GM21529 (cell line): ENCODE data around the gene ACY1.

ENCODE experiments used
- ATAC-seq: cut with Tn5 transposase; IDR thresholded peaks from one replicate; pipeline ENCODE4 v1.9.1; 2021; ENCODE audit not compliant: unreplicated experiment

Gene ACY1

GRCh38 chr3:51962854-51963530 lies 20.3 kb upstream of the ACY1 start:
- ATAC-seq, result no peak

DNA sequence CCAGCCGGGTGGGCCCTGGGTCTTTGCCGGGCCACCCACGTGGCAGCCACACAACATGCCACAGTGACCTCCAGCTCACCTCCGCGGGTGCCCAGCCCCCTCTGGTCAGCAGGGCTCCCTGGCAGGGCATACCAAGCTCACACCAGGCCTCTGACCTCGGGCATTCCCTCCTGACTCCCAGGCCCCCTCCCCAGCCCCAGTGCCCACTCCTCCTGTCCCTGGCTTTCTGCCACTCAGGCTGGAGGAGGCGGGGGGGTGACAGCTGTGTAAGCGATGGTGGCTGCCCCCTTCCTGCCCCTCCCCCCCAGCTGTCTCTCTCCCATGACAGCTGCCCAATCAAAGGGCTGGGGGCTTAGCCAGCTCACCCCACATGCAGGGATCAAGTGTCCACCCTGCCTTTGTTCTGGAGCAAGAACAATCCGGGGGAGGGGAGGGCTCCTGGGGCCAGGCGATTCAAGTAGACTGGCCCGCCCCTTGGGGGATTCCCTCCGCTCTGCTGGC lies 19.3 kb upstream of the ACY1 start:
- ATAC-seq, result no peak

DNA sequence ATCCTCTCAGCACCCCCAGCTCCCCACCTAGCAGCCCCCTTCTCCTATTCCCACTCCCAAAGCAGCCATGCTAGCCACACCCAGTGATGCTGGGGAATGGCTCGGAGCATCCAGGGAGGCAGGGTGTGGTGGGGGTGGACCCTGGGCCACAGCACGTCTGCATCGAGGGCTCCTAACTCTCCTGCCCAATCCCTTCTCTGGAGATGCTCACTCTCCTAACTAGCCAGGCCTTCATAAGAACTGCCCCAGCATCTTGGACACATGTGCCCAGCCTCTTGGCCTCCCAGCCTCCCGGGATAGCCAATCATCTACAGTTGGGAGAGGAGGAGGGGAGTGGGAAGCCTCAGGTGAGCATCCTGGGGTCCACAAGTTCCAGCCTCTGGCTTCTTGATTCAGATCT lies 18.8 kb upstream of the ACY1 start:
- no peak for ATAC-seq

GRCh38 chr3:51966016-51966415 lies 17.3 kb upstream of the ACY1 start:
- ATAC-seq, result no peak

GRCh38 chr3:51966486-51966885 lies 16.8 kb upstream of the ACY1 start:
- ATAC-seq, result no peak

GRCh38 chr3:51966922-51967383 lies 16.4 kb upstream of the ACY1 start:
- ATAC-seq, result peak; percentile 8

DNA sequence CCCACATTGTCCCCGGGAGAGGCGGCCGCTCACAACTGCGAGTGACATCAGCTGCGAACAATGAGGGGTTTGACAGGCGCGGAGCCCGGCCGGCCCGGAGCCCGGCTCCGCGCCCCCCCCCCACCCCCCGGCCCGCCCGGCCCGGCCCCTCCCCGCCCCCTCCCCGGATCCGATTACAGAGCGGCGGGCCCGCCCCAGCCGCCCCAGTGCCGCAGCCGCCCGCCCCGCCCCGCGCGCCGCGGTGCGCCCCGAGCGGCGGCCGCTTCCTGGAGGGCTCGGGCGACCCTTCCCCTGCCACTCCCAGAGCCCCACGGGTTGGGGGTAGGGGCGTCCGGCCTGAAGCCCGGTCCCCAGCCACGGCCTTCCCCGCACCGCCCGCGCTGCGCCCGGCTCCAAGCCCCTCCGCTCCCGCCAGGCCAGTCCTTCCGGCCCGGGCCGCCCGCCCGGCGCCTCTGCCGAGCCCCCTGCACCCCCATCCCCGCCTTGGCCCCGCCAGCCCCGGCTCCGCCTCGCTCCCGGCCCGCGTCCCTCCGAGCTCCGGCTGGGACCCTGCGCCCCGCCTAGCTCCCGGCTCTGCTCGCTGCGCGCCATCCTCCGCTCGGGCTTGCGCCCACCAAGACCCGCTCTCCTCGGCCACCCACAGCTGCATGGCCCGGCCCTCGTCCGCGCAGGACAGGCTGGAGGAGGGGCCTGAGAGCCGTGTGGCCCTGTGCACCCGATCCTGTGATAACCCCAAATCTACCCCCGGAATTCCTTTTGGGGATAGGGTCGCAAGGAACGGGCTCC lies 15.8 kb upstream of the ACY1 start, which contains the start of gene PCBP4:
Gene PCBP4, minus strand, starts transcription at position 71 of the 786 bp plus-strand sequence. CDS start 6,214 bp downstream, outside the sequence.
- ATAC-seq, result peak; percentile 51

DNA sequence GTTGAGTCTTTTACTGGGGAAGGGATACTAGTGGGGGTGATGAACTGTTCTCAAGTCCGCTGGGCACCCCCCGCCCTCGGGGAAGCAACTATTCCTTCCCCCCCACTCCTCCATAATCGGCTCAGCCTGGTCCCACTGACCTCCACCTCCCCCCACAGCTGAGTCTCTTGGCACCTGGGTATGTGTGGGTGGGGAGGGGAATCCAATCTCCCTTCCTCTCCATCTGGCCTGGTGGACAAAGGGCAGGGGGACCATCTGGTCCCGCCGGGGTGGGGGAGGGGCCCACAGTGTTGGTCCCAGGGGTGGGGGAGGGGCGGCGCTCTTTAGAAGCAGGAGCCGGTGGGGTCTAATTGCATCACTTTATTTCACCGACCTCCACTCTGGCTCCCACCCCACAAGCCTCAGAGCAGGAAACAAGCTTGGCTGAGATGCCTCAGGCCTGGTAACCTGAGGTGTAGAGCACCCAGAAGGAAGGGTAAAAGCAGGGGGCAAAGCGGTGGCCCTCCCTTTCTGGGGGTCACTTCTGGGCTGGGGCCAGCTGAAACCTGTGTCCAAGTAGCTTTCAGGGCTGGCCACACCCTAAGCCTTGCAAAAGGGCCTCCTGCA lies 15.1 kb upstream of the ACY1 start:
- ATAC-seq, result no peak

DNA sequence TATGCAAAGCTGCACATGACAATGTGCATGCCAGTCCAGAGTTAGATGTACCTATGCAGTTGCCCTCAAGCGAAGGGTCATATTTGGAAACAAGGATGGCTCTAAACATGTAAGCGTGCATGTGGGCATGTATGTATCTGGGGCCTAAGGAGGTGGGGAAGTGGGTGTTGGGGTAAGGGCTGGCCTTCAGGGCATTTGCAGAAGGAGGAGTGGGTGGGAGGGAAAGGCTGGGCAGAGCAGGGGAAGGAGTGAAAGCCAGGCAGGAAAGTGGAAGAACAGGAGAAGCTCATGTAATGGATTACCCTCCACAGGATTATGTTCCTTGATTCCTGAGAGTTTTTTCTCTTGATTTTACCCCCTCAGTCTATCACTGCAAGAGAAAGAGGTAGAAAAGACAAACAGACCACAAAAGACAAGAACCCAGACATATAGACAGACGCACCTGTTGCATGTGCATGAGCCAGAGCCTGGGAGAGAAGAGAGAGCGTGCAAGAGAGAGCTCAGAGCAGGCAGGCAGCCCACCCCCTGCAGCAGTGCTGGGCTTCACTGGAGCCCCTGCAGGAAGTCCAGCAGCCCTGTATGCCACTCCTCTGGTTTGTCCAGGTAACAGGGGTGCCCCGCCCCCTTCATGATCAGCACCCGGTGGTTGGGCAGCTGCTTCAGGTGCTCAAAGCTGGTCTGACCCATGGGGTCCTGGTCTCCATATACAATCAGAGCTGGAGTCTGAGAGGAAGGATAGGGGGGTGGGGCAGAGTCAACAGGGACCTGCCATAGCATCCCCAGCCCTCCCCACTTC lies 14.3 kb upstream of the ACY1 start:
- ATAC-seq, result no peak

DNA sequence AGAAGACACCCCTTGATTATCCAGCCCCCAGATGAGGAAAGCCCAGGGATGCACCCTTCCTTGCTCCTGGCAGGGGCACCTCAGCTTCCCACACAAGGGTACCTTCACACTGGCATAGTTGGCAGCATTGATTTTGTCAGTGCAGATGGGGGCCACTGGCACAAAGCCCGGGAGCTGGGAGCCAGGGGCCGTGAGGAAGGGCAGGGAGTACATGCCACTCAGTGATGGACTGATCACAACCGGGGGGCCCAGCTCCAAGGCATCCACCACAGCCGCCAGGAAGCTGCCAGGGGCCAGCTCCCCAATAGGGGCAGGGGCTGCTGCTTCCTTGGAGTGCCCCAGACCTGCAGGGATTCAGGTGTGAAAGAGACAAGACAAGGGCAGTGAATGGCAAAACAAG lies 13.5 kb upstream of the ACY1 start:
- no peak for ATAC-seq

GRCh38 chr3:51970606-51971300 lies 12.6 kb upstream of the ACY1 start:
- no peak for ATAC-seq

GRCh38 chr3:51971350-51971749 lies 12.0 kb upstream of the ACY1 start:
- ATAC-seq, result no peak

- ATAC-seq, result no peak
These were observed 8.9 kb upstream of the ACY1 start for GRCh38 chr3:51974277-51974962.

DNA sequence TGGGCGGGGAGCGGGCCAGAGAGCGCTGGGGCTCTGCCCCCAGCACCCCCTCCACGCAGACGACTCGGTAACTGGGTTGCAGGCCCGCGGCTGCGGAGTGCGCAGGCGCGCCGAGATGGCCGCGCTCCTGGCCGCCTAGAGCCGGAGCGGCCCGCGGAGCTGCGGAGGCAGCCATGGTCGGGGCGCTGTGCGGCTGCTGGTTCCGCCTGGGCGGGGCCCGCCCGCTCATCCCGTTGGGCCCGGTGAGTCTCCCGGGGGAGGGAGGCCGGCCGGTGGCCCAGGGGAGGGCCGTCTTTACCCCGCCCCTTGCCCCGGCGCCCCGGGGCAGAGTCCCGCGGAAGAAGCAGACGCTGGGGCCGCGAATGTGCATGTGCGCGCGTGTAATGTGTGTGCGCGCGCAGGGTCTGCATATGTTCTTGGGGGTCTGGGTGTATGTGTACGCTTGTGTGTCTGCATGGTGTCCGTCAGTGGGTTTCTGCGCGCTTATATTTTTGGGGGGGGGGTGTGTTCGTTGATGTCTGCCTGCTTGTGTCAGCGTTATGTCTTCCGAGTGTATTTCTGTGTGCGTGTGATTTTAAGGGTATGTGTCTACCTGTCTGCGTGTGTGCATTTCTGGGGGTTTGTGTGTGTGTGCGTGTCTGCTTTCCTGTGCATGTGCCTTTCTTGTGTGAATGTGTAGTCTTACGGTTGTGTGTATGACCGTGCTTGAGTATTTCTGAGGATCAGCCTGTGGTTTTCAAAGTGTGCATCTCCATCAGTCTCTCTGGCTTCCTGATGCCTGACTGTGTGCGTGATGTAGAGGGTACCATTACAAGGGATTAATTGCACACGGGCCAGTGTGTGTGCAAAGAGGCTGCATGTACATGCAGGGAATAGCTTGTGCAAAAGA lies 8.1 kb upstream of the ACY1 start, which contains the start of gene ABHD14A:
Gene ABHD14A, plus strand, starts transcription at position 102 of the 889 bp plus-strand sequence. Its CDS starts 72 bp downstream, at position 174.
- peak; percentile 56 for ATAC-seq

- ATAC-seq, result no peak
These were observed 7.3 kb upstream of the ACY1 start for GRCh38 chr3:51975852-51976549.

DNA sequence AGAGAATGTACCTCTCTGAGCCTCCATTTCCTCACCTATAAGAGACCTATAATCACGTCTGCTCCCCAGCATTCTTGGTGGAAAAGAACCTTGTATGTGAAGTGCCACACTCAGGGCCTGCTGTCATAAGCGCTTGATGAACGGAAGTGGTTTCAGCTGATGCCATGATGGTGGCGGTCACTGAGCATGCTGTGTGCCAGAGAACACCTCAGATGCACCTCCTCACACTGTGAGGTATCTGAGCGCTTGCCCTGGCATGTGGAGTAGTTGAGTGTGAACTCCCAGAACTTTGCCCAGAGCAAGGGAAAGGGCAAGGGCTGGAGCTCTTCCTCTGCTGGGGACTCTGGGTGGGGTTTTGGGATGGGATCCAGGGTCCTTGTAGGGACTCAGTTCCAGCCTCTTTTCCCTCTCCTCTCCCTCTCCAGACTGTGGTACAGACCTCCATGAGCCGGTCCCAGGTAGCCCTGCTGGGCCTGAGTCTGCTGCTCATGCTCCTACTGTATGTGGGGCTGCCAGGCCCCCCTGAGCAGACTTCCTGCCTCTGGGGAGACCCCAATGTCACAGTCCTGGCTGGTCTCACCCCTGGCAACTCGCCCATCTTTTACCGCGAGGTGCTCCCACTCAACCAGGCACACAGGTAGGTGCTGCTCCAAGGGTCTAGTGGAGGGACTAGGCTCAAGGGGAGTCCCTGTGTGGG lies 5.7 kb upstream of the ACY1 start:
- ATAC-seq, result no peak

DNA sequence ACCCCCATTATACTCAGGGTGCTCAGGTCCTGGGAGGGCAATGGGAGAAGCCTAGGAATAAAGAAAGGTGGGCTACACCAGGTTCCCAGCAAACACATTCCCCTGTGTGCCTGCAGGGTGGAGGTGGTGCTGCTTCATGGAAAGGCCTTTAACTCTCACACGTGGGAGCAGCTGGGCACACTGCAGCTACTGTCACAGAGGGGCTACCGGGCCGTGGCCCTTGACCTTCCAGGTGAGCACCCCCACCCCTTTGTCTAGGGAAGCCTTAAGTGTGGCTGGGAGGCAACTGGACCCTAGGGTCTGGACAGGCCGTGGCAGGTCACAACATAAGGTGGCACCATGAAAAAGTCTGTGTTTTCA lies 5.2 kb upstream of the ACY1 start:
- no peak for ATAC-seq
